ENCODE results near the gene LRRC37A.
"Not testable (repeated sequence)": the region's sequence is repeated elsewhere in the genome, so short reads cannot be mapped to it uniquely, and the experiment has no call there.

The LRRC37A gene

GRCh38 chr17:46294831-46295230 is at the start of gene LRRC37A:
Gene LRRC37A (plus strand): TSS chr17:46295131. CDS start chr17:46295134, 3 bp downstream.
- DNase-seq, result not testable (repeated sequence)

- not testable (repeated sequence) for DNase-seq
Measured at GRCh38 chr17:46249153-46249552, 45.8 kb upstream of the LRRC37A start.

- DNase-seq, result not testable (repeated sequence)
Measured at GRCh38 chr17:46252804-46253203, 42.1 kb upstream of the LRRC37A start.

DNA sequence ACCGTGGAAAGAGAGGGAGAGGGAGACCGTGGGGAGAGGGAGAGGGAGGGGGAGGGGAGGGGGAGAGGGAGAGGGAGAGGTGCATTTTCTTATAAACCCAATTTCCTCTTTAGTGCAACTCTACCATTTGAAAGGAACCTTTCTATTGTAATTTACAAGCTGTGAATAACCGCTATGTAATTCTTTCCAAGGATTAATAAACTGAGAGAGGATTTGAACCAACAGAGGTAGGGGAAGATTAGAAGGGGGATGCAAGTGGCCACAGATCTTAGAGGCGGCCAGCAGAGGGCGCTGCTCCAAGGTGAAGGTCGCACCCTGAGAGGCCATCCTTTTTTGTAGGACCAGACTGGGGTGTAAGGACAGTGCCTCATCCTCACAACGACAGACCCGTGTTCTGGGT is 41.2 kb upstream of the LRRC37A start:
- DNase-seq, result peak; percentile 81

- not testable (repeated sequence) for DNase-seq
Measured at GRCh38 chr17:46254215-46254614, 40.7 kb upstream of the LRRC37A start.

DNA sequence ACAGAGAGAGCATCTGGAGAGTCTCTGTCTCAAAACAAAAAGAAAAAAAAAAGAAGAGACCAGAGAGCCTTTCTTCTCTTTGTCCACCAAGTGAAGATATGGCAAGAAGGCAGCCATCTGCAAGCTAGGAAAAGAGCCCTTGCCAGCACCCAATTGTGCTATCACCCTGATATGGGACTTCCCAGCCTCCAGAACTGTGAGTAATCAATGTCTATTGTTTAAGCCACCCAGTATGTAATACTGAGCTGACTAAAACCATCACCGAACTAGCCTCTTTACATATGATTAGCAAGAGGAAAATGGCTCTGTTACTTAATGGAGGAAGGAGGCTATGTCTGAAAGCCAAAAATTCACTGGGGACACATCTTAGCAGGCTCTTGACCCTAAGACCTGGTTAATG is 38.6 kb upstream of the LRRC37A start:
- not testable (repeated sequence) for DNase-seq

- DNase-seq, result peak; percentile 13
Measured at GRCh38 chr17:46259845-46260661, 34.9 kb upstream of the LRRC37A start.

DNA sequence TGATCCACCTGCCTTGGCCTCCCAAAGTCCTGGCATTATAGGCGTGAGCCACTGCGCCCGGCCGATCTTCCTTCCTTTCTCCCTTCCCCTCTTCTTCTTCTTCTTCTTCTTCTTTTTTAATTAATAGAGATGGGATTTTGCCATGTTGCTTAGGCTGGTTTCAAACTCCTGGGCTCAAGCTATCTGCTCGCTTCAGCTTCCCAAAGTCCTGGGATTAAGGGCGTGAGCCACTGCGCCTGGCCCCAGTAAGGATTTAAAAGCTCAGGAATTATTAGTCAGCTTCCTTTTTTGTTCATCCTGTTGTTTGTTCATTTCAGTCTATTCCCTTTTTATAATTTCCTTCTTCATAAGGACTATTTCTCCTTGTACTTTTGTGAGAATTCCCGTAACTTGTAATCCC is 32.7 kb upstream of the LRRC37A start:
- no peak for DNase-seq

DNA sequence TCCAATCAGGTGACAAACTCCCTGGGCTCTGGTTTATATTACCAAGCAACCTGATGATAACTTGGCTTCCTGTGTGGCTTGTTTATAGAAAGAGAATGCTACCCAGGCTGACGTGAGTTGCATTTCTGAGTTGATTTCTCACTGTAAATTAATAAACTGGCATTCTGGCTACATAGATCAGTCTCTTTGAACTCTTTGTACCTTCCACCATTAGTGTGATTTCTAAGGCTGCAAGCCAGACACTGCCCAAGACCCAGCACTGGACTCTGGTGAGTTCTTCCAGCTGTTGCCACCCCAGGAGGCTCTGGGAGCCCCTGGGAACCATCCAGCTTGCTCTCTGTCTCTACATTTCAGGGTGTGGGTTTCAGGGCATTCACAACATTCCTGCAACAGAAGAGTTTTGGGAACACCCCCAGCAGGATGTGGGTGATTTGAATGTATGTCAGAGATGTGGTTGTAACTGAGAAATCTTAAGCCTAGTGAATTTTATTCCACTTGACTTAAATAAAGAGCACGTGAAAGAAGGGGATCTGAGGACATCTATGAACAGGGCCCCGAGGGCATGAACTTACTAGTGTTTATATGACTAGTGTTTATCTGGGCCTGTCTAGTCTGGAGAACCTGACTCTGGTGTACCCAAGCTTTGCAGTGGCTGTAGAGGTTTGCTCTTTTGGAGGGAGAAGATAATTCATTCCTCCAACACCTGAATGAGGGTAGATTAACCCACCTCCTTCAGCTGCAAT is 30.3 kb upstream of the LRRC37A start:
- DNase-seq, result peak; percentile 21

GRCh38 chr17:46266063-46266655 is 28.8 kb upstream of the LRRC37A start:
- DNase-seq, result not testable (repeated sequence)

DNA sequence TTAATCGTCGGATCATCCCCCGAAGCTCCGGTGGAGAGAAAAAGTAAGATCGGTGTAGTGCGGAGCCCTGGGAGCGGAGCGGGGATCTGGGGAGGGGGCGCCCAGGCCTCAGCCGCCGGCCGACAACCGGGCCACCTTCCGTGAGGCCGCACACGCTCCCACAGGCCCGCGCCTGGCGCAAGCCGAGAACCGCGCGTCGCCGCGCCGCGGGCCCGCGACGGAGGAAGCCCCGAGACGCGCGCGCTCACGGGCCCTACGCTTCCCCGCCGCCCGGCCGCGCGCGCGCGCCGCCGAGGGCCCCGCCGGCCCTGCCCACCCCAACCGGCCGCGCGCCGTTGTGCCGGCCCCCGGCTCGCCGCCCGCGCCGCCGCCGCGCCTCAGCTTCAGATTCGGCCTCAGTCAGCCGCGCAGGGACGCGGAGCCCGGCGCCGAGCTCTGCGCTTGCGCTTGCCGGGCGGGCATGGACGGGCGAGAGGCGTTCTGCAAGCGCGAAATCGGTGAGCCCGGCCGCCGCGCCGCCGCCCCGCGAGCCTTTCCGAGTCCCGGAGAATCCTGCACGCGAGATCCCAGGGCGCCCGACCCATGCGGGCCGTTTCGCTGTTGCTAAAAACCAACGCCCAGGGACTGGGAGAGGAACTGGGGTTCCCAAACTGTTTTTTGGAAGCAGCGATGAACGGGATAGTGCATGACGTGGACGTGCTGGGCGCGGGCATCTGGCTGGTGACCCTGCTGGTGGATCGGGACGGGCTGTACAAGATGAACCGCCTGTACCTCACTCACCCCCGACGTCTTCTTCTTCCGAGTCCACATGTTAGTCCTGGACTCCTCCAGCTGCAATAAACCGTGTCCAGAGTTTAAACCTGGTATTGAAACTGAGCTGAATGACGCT is 28.0 kb upstream of the LRRC37A start:
- DNase-seq, result peak; percentile 81

- DNase-seq, result no peak
Measured at GRCh38 chr17:46270032-46270431, 24.9 kb upstream of the LRRC37A start.

DNA sequence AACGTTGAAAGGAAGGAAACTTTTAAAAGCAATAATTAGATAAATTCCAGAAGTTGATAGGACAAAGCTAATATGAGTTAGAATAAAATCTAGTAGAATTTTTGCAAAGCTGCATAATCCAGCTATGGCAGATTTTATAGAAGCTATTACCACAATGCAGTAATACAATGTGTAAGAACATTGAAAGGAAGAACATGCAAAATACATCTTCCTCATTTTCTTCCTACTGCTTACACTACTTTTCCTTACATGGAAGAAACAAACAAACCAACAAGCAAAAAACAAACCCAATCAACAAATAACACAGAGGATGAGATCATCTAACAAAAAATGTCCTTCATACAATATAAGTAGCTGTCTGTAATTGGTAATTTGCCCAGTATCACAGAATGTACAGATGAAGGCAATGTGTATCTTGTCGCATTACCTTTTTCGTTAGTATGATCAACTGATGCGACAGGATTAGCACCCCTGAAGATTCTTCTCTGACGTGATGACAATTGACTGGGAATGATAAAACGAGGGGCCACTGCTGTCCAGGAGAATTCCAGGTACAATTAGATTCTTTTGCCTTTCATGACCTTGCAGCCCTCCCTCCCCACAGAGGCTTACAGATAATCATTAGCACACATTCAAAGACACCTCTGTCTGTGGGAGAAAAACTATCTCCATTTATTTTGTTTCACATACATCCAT is 21.2 kb upstream of the LRRC37A start:
- no peak for DNase-seq

GRCh38 chr17:46274238-46274637 is 20.7 kb upstream of the LRRC37A start:
- no peak for DNase-seq

GRCh38 chr17:46276728-46277479 is 18.0 kb upstream of the LRRC37A start:
- not testable (repeated sequence) for DNase-seq

DNA sequence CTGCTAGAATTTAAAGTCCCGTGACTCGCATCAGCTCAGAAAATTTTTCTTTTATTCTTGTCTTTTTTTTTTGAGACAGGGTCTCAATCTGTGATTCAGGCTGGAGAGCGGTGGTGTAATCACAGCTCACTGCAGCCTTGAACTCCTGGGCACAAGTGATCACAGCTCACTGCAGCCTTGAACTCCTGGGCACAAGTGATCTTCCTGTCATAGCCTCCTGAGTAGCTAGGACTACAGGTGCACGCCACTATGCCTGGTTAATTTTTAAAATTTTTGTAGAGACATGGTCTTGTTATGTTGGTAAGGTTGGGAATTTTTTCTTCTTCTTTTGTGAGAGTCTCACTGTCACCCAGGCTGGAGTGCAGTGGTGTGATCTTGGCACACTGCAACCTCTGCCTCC is 13.6 kb upstream of the LRRC37A start:
- DNase-seq, result not testable (repeated sequence)

GRCh38 chr17:46282635-46283034 is 12.3 kb upstream of the LRRC37A start:
- not testable (repeated sequence) for DNase-seq

DNA sequence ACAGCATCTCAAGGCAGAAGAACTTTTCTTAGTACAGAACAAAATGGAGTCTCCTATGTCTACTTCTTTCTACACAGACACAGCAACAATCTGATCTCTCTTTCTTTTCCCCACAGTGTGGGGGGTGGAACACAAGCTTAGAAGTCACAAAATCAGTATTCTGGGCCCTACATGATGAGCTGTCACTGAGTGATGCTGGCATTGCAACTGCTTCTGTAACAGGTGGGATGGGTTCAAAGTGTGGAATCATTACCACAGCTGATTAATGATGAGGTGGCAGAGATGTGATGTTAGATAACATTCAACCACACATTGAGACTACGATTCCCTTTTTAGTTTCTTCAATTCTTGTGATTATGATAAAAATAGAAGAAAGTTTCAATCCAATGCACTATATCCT is 10.5 kb upstream of the LRRC37A start:
- DNase-seq, result peak; percentile 34

DNA sequence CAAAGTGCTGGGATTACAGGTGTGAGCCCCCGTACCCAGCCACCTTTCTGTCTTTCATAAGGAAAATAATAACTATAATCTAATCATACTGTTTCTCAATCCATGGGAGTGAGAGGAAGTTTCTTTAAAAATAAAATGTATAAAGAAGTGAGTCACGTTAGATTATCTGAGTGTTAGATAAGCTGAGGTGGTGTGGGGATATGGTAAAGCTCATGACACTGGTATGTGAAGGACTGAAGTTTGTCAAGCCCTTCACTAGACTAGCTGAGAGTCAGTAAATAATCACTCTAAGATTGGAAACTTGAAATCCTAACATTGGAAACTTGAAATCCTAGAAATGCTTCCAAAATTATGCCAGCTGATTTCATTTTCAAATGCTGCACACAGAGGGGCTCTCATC is 9.4 kb upstream of the LRRC37A start:
- not testable (repeated sequence) for DNase-seq

DNA sequence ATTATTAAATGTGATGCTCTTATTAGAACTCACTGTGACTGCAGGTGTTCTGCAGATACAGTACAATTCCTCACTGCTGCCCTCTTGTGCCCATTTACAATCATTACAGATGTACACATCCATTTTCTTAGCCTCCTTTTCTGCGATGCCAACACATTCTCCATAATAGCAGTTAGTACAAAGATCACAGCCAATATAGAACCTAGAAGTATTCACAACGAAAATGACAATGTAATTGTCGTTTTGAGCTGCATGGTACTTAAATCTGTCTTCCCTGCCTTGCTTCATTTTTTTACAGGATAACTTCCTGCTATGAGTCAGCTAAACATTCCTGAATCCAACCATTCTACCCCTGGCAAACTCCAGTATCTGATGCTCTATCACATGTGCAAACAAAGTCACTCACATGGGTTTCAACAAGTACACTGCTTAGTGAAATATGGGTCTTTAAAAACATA is 8.1 kb upstream of the LRRC37A start:
- peak; percentile 88 for DNase-seq

DNA sequence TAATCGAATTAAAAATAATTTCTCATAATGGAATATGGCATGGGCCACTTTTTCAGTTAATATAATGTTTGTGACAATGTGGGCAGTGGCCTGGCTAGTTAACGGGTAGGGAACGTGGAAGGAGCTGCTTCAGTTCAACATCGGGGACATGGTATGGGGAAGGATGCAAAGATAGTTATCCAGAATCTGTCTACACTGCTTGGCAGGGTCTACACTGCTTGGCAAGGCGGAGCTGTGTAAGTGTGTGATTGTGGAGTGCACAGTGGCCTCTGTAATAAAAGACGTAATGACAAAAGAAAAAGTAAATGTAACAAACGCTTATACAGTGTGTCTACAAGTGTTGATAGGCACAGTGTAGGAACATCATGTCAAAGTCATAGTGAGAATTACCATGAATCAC is 7.3 kb upstream of the LRRC37A start:
- not testable (repeated sequence) for DNase-seq
